Keratinocyte (primary cell): Measurements from ENCODE around the gene HGS.

ENCODE experiments used
- EZH2 ChIP-seq: IDR thresholded peaks from one replicate; pipeline ENCODE4 v1.6.1; 2012; ENCODE audit warnings: inconsistent platforms, mild to moderate bottlenecking, low read length, moderate library complexity
- TF ChIP-seq, protein P1 (sequence below), 3 experiments: IDR thresholded peaks in 1 of 3; conservative IDR thresholded peaks in 1 of 3; optimal IDR thresholded peaks in 1 of 3; 2 replicates in 2 of 3; 3 replicates in 1 of 3; pipeline versions ENCODE3 to v1.5.1; 2011; ENCODE audit warnings: low read length in 3 of 3, mild to moderate bottlenecking in 3 of 3, moderate library complexity in 2 of 3, control low read depth in 1 of 3, inconsistent platforms in 1 of 3; ENCODE audit not compliant: insufficient read depth in 2 of 3; ENCODE audit errors: extremely low read depth in 1 of 3

DNA sequence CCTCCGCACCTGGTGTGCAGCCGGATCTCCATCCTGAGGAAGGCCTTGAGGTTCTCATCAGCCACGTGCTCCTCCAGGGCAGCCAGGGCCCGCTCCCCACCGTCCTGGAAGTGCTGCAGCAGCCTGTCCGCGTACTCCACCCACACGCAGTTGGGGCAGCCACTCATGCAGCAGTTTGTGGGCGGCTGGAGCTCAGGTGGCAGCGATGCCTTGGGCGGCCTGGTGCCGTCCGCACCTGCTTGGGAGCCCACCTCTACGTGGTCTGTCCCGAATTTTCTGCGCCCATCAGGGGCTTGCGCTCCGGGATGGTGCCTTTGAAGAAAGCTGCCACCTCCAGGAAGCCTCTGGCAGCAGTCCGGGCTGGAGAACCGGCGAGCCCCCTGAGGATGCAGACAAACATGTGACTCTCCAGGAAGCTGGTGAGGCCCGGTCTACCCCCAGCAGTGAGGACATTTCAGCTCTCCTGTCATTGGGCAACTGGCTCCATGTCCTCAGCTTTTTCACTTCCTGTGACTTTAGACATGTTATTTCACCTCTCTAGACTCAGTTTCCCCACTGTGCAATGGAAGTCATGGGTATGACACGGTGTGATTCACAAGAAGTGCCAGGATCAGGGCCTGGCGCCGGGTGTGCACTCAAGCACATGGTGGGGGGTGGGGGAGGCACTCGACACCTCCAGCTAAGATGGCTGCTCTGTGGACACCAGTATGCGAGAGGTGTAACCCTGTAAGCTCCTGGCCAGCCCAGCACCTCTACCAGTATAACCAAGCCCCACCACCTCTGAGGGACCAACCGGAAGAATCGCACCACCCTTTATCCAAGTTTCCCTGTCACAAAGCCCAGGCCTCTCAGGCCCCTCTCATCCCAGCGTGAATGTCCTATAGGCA lies 18.4 kb upstream of the HGS start:
- TF ChIP-seq, protein P1, sequence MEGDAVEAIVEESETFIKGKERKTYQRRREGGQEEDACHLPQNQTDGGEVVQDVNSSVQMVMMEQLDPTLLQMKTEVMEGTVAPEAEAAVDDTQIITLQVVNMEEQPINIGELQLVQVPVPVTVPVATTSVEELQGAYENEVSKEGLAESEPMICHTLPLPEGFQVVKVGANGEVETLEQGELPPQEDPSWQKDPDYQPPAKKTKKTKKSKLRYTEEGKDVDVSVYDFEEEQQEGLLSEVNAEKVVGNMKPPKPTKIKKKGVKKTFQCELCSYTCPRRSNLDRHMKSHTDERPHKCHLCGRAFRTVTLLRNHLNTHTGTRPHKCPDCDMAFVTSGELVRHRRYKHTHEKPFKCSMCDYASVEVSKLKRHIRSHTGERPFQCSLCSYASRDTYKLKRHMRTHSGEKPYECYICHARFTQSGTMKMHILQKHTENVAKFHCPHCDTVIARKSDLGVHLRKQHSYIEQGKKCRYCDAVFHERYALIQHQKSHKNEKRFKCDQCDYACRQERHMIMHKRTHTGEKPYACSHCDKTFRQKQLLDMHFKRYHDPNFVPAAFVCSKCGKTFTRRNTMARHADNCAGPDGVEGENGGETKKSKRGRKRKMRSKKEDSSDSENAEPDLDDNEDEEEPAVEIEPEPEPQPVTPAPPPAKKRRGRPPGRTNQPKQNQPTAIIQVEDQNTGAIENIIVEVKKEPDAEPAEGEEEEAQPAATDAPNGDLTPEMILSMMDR (optimal IDR thresholded peaks at IDR 0.05 in 1 of 3, IDR thresholded peaks at IDR 0.05 in 1 of 3, conservative IDR thresholded peaks at IDR 0.05 in 1 of 3; ENCODE audit: extremely low read depth in 1 of 3, insufficient read depth in 2 of 3, low read length in 3 of 3) = no peak
- no peak for TF ChIP-seq EZH2
